ENCODE data around the gene ELOVL3.

ELOVL3 gene

DNA sequence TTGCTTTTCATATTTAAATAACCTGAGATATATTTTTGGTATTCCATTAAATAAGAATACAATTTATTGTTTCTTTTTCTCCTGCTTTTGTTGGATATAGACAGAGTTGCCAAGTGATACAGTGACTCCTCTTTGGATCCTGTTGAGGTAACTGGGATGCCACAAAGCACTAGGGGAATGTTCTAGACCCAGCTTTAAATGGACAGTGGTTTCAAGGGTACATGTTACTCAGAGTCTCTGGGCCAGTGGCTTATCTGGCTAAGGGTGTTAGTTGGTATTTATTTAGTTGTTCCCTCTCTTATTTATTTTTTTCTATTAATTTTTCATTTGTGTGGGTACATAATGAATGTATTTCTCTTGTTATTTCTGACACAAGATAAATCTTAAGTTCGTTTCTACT, 28.3 kb downstream of the ELOVL3 start:
- no peak for DNase-seq (ENCODE audit: low read depth in 2 of 2)

DNA sequence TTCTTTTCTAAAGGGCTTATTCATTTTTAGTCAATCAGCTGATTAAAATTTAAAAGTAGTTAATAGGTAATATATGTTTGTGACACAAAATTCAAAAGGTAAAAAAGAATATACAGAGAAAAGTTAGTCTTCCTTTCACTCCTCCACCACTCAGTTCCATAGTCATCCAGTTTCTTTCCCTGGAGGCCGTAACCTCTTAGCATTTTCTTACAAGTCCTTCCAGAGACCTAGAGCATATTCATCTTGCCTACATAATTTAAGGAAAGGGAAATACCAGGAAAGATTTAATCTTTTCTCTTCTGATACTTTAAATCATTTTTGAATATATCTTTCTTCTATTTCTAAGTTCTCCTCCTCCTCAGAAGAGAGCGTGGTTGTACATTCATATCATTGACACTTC, 29.3 kb downstream of the ELOVL3 start:
- DNase-seq (ENCODE audit: low read depth in 2 of 2), result no peak

DNA sequence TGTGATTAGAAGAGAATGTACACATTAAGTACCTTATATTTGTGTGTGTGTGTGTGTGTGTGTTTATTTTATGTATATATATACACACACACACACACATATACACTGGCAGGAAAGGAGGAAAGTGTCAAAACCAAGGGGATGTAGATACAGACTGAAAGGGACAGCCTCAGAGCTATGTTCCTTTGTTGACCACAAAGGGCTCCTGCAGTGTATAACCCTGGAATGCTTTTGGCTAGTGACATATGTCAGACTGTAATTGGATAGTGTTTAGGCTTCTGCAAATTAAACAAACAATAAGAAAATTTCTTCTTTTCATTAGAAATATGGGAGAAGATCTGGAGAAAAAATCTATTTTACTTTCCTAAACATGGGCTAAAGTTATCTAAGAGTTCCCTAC, 35.1 kb downstream of the ELOVL3 start:
- DNase-seq (ENCODE audit: low read depth in 2 of 2), result no peak

DNA sequence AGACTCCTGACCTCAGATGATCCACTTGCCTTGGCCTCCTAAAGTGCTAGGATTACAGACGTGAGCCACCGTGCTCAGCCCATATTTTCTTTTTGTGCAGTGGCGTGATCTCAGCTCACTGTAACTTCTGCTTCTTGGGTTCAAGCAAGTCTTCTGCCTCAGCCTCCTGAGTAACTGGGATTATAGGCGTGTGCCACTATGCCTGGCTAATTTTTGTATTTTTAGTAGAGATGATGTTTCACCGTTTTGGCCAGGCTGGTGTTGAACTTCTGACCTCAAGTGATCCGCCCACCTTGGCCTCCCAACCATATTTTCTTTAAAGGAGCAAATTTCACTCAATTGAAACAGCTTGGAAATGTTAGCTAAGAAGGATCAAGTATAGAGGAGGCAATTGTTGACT, 35.7 kb downstream of the ELOVL3 start:
- DNase-seq (ENCODE audit: low read depth in 2 of 2), result no peak

DNA sequence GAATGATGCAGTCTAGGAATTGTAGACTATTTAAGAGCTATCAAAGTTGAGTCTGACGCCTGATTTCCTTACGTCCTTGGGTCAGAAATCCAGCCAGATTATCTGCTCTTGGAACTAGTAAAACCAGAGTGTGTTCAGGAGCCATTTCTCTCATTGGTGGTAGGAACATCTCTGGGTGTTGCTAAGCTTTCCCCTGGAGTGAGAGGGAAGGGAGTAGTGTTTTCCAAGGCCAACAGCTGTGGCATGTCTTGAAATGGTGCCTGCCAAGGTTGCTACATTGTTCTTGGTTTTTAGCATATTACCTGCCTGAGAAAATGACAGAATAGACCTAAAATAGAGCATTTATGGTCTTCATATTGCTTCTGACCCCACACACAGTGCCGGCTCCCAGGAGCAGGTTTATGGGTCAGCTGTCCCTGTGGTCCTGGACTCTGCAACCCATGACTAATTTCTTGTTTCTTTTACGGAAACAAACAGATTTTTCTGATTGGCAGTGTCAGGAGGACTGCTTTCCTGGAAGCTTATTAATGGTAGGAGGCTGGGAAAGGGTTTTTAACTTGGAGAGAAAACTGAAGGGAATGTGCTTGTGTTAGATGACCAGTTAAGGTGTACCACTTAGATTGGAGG, 36.8 kb downstream of the ELOVL3 start:
- no peak for DNase-seq (ENCODE audit: low read depth in 2 of 2)

DNA sequence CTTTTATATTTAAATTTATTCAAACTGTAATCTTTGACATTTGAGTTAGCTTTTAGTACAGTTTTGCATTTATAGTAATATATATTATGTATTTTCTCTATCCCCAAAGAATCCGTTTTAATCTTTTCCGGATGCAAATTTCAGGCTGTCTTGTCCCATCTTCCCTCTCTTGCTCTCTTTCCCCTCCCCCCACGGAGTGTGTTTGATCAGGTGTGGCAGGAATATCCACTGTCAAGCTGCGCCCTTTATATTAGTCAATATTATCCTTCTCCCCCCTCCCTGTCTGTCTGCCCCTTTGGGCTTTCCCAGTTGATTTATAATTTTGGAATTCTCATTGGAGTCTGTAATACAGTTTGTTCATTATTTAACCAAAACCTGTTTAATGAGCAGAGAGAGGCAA, 38.3 kb downstream of the ELOVL3 start:
- DNase-seq (ENCODE audit: low read depth in 2 of 2), result no peak

DNA sequence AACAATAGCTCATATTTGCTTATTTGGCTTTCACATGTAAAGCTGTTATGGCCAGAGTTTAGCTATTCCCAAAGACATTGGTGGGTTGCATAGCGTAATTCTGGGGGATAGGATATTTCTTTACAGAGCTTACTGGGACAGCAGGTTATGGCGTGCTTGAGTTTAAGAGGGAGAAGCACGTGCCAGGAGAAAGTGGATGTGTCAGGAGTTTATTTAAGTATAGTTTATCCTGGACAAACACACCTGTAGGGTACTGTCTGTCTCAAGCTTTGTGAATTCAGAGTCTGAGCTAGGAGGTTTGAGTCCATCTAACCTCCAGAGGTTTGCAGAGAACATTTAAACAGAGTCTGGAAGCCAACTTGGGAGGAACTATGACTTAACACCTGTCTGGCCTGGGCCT, 40.6 kb downstream of the ELOVL3 start:
- DNase-seq (ENCODE audit: low read depth in 2 of 2), result no peak

DNA sequence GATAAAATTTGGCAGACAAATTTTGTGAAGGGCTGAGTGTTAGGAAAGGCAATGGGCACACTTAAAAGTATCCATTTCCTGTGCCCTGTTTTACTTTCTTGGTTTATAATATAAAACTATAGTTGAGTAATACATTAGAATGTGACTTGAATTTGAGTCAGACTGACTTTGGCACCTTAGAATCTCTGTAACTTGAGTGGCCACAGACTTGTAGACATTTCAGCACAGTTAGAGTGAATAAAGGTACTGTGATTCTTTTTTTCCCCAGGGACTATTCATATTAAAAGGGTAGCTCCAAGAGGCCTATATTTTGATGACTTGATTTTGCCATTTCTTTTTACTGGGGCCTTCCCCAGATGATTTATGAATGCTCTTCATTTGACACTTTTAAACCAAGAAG, 41.6 kb downstream of the ELOVL3 start:
- DNase-seq (ENCODE audit: low read depth in 2 of 2), result no peak

DNA sequence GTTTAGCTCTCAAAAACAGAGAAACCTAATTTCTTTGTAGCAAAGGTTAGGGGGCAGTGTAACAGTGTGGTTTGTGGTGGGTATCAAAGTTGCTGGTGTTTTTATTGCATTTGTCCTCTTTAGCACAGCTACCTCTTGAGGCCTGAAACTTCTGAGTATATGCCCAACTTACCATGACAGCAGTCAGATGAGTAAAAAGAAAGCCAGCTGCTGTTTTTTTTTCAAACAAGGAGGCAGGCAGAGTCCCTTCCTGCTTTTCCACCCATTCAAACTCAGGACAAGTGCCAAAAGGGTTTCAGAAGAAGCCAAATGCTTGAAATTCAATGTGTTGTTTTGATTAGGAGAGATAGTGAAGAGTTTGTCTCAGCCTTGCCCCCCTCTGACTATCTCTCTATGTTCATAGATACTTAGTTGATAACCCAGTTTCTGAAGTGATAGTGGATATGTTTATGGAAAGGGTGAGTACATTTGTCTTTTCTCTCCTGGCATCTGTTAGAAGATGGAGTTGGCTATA, 42.3 kb downstream of the ELOVL3 start:
- no peak for DNase-seq (ENCODE audit: low read depth in 2 of 2)

DNA sequence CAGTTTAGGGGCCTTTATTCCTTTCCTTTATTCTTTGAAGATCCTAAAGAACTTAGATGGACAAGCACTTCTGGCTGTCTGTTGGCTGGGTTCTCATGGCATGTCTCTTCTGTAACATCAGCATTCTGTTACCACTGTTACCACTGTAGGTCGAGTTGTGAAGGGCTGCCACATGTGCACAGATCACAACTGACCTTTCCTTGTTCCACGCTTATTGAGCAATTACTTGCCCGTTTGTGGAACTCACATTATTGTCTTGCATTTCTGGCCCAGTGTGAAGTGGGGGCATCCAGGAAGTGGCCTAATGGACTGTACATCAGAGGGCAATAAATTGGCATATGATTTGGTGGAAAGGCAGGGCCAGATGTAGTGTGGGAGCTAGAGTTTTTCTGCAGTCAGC, 42.9 kb downstream of the ELOVL3 start:
- DNase-seq (ENCODE audit: low read depth in 2 of 2), result no peak

DNA sequence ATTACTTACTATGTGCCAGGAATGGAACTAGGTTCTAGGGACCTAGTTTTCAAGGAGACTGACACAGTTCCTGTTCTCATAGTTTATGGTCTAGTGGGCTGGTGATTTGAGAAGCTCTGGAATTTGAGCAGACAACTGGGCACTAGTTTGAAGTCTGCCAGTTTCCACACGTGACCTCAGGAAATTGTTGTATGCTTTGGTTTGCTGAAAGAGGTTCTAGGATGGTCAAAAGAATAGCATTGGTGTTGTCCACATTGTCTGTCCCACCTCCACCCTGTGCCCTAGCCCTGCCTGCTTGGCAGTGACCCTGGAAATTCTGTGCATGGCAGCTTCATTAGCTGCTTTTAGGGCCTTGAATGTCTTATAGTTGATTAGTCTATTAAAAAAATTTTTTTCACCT, 48.0 kb downstream of the ELOVL3 start:
- DNase-seq (ENCODE audit: low read depth in 2 of 2), result no peak

DNA sequence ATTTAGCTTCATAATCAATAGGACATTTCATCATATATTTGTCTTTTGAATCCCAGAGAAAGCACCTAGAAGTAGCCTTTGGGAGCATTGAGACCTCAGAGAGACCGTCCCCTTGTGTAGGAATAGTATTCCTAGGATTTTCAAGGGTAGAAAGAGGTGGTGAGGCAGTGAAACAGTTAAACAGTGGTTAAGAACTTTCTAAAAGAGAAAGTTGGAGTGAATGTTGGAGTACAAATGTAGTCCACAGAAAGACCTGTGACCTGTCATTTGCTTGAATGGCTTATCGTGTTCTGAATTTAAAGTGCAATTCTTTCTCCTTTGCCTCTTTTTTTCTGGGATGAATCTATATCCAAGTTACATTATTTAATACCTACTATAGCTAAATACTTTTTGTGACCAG, 49.2 kb downstream of the ELOVL3 start:
- no peak for DNase-seq (ENCODE audit: low read depth in 2 of 2)

DNA sequence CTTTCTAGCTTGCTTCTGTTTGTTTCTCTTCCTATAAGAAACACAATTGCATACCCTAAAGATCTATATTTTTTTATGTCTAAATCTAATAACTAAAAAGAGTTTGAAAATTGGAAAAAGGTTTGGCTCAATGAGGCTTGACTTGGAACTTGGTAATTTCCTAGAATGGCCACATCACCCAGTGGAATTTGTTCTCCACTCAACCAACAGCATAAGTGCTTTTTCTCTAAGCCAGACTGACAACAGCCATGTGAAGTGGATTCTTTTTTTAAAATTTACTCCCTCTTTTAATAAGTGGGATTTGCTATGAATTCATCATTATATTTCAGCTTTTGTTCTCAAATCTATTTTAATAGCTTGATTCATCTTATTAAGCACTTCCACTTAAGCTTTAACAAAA, 53.0 kb downstream of the ELOVL3 start:
- DNase-seq (ENCODE audit: low read depth in 2 of 2), result no peak
